Stimulated activated CD8-positive, alpha-beta memory T cell treated with anti-CD3 and anti-CD28 coated beads, Interleukin-2, amount 100 ng/mL, for 1 hour (primary cell): ENCODE measurements around the gene MRGPRE.

Source experiments
- DNase-seq, 2 donors: peaks; one replicate each; pipeline ENCODE4 v3.0.0-alpha.2; 2020; ENCODE audit warnings: low read depth in 2 of 2

MRGPRE gene

GRCh38 chr11:3178349-3178748 lies 53.9 kb downstream of the MRGPRE start:
- DNase-seq = no peak

DNA sequence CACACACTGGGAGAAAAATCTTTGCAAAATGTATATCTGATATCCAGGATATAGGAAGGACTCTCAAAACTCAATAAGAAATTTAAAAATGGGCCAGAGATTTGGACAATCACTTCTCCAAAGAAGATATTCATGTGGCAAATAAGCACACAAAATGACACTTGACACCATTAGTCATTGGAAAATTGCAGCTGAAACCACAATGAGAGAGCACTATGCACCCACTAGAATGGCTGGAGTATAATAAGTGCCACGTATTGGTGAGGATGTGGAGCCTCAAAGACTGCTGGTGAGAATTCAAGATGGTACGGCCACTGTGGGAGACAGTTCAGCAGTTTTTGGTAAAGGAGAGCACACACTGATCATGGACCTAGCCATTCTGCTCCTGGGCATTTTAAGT lies 54.3 kb downstream of the MRGPRE start:
- DNase-seq = no peak
